ENCODE results near the gene PANX3. TPM values are rescaled to one million over a fixed set of nuclear protein-coding genes. Genes with fewer than 3 reads are reported as not detected.

Gene PANX3
- total RNA-seq, 1 donor from 2014 or later, result not detected

- H3K36me3 Mint-ChIP-seq, result no peaks in the 10 kb centered on the region
- TF ChIP-seq, protein P1, sequence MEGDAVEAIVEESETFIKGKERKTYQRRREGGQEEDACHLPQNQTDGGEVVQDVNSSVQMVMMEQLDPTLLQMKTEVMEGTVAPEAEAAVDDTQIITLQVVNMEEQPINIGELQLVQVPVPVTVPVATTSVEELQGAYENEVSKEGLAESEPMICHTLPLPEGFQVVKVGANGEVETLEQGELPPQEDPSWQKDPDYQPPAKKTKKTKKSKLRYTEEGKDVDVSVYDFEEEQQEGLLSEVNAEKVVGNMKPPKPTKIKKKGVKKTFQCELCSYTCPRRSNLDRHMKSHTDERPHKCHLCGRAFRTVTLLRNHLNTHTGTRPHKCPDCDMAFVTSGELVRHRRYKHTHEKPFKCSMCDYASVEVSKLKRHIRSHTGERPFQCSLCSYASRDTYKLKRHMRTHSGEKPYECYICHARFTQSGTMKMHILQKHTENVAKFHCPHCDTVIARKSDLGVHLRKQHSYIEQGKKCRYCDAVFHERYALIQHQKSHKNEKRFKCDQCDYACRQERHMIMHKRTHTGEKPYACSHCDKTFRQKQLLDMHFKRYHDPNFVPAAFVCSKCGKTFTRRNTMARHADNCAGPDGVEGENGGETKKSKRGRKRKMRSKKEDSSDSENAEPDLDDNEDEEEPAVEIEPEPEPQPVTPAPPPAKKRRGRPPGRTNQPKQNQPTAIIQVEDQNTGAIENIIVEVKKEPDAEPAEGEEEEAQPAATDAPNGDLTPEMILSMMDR (IDR thresholded peaks at IDR 0.05; ENCODE audit: unreplicated experiment), result no peak
- H3K9me3 Mint-ChIP-seq, result no peaks in the 10 kb centered on the region
- H3K4me1 Mint-ChIP-seq, result no peaks in the 10 kb centered on the region
- peak in 1 of 2 experiments; percentile 43 for DNase-seq (ENCODE audit: low spot score in 2 of 2, unreplicated experiment in 2 of 2)
- H3K4me3 Mint-ChIP-seq, result no peak overlapping the region
- H3K27me3 Mint-ChIP-seq (ENCODE audit: low read depth), result peaks cover 25% of the 10 kb centered on the region
- H3K27ac Mint-ChIP-seq, result no peak overlapping the region
Observed at GRCh38 chr11:124612567-124613246, 1.5 kb downstream of the PANX3 start.

GRCh38 chr11:124618863-124619262, 7.6 kb downstream of the PANX3 start:
- DNase-seq (ENCODE audit: low spot score in 2 of 2, unreplicated experiment in 2 of 2), result no peak
- no peak overlapping the region for H3K27ac Mint-ChIP-seq
- H3K36me3 Mint-ChIP-seq, result no peaks in the 10 kb centered on the region
- peaks cover 12% of the 10 kb centered on the region for H3K4me1 Mint-ChIP-seq
- peaks cover 48% of the 10 kb centered on the region for H3K27me3 Mint-ChIP-seq (ENCODE audit: low read depth)
- TF ChIP-seq, protein P1 (IDR thresholded peaks at IDR 0.05; ENCODE audit: unreplicated experiment), result no peak
- H3K9me3 Mint-ChIP-seq, result no peaks in the 10 kb centered on the region
- no peak overlapping the region for H3K4me3 Mint-ChIP-seq

DNA sequence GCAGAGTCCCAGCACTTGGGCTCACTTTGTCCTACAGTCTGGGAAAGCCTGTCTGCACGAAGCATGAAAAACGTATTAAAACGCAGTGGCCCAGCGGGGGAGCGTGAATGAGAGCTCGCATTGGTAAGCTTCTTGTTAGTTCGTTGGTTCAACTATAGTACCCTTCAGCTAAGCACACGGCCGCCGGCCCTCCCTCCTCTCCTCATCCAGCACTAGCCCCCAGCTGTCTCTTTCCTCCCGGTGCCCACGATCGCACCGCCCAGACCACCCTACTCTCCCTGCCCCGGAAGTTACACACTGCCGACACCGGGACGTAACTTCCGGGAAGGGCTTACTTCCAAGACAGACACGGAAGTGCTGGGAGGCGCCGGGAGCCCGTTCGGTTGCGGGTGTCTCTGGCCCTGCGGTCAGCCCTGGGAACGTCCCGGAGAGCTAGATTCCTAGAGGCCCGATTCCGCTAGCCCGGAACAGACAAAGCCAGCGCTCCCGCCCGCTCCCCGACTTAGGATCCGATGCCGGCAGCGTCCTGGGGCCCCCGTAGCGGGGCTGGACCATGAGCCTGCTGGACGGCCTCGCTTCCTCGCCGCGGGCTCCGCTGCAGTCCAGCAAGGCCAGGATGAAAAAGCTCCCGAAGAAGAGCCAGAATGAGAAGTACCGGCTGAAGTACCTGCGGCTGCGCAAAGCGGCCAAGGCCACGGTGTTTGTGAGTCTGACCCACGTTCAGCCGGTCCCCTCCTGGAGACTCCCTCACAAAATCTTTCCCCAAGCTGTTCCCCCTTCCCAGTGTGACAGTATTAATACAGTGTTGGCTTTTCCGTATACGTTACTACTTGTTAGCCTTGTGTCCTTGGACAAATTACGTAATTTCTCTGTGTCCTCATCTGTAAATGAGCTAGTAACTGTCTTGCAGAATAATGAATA, 11.6 kb downstream of the PANX3 start, which contains the start of gene TBRG1:
Gene TBRG1, plus strand, starts transcription at position 334 of the 921 bp plus-strand sequence. Its CDS starts 220 bp downstream, at position 554.
- H3K9me3 Mint-ChIP-seq, result no peaks in the 10 kb centered on the region
- DNase-seq (ENCODE audit: low spot score in 2 of 2, unreplicated experiment in 2 of 2), result peak; percentile 68 to 82
- peaks cover 3% of the 10 kb centered on the region for H3K36me3 Mint-ChIP-seq
- peaks cover 15% of the 10 kb centered on the region for H3K4me1 Mint-ChIP-seq
- H3K27me3 Mint-ChIP-seq (ENCODE audit: low read depth), result peaks cover 33% of the 10 kb centered on the region
- peak within 1 kb of the TSS; percentile 94 for H3K4me3 Mint-ChIP-seq
- H3K27ac Mint-ChIP-seq, result peak within 1 kb of the TSS; percentile 98
- TF ChIP-seq, protein P1 (IDR thresholded peaks at IDR 0.05; ENCODE audit: unreplicated experiment), result no peak

GRCh38 chr11:124623861-124624525, 12.8 kb downstream of the PANX3 start:
- Mint-ChIP-seq H3K9me3 (no peaks in the 10 kb centered on the region), H3K27ac (peak overlapping the region; percentile 98), H3K27me3 (ENCODE audit: low read depth) (peaks cover 22% of the 10 kb centered on the region), H3K4me1 (peaks cover 15% of the 10 kb centered on the region), H3K4me3 (peak overlapping the region; percentile 94), H3K36me3 (peaks cover 7% of the 10 kb centered on the region)
- TF ChIP-seq, protein P1 (IDR thresholded peaks at IDR 0.05; ENCODE audit: unreplicated experiment), result no peak
- DNase-seq (ENCODE audit: low spot score in 2 of 2, unreplicated experiment in 2 of 2), result no peak

GRCh38 chr11:124625504-124626168, 14.4 kb downstream of the PANX3 start:
- Mint-ChIP-seq H3K9me3 (no peaks in the 10 kb centered on the region), H3K27me3 (ENCODE audit: low read depth) (peaks cover 7% of the 10 kb centered on the region), H3K27ac (no peak overlapping the region), H3K36me3 (peaks cover 7% of the 10 kb centered on the region), H3K4me1 (peaks cover 15% of the 10 kb centered on the region), H3K4me3 (no peak overlapping the region)
- DNase-seq (ENCODE audit: low spot score in 2 of 2, unreplicated experiment in 2 of 2), result no peak
- TF ChIP-seq, protein P1 (IDR thresholded peaks at IDR 0.05; ENCODE audit: unreplicated experiment), result no peak
